Activated CD4-positive, alpha-beta T cell treated with anti-CD3 and anti-CD28 coated beads for 1 hour (primary cell): ENCODE measurements around the gene CCNE1.

Experiments
- DNase-seq: peaks from one replicate; pipeline ENCODE4 v3.0.0-alpha.2; 2020

The CCNE1 gene

GRCh38 chr19:29811125-29812079, at the start of gene CCNE1:
Gene CCNE1, plus strand, starts transcription at chr19:29811991. Its CDS starts 565 bp downstream, at chr19:29812556.
- DNase-seq: peak; percentile 90

GRCh38 chr19:29763196-29763595, 48.6 kb upstream of the CCNE1 start:
- DNase-seq: no peak

GRCh38 chr19:29764361-29764760, 47.4 kb upstream of the CCNE1 start:
- DNase-seq: no peak

- no peak for DNase-seq
Observed at GRCh38 chr19:29766100-29766499, 45.7 kb upstream of the CCNE1 start.

GRCh38 chr19:29767039-29767735, 44.6 kb upstream of the CCNE1 start:
- no peak for DNase-seq

GRCh38 chr19:29768166-29768565, 43.6 kb upstream of the CCNE1 start:
- DNase-seq: no peak

GRCh38 chr19:29769997-29770396, 41.8 kb upstream of the CCNE1 start:
- DNase-seq: no peak

GRCh38 chr19:29770648-29771047, 41.1 kb upstream of the CCNE1 start:
- no peak for DNase-seq

GRCh38 chr19:29771708-29772414, 39.9 kb upstream of the CCNE1 start:
- no peak for DNase-seq

GRCh38 chr19:29772696-29773095, 39.1 kb upstream of the CCNE1 start:
- DNase-seq: no peak

- no peak for DNase-seq
Observed at GRCh38 chr19:29773141-29773540, 38.6 kb upstream of the CCNE1 start.

- no peak for DNase-seq
Observed at GRCh38 chr19:29774126-29774525, 37.7 kb upstream of the CCNE1 start.

GRCh38 chr19:29777781-29778309, 33.9 kb upstream of the CCNE1 start:
- DNase-seq: no peak

- DNase-seq: no peak
Observed at GRCh38 chr19:29779921-29780320, 31.9 kb upstream of the CCNE1 start.

GRCh38 chr19:29781386-29782259, 30.2 kb upstream of the CCNE1 start:
- no peak for DNase-seq

- DNase-seq: no peak
Observed at GRCh38 chr19:29782260-29782580, 29.6 kb upstream of the CCNE1 start.

GRCh38 chr19:29783627-29784190, 28.1 kb upstream of the CCNE1 start:
- no peak for DNase-seq

GRCh38 chr19:29784598-29785223, 27.1 kb upstream of the CCNE1 start:
- no peak for DNase-seq

- no peak for DNase-seq
Observed at GRCh38 chr19:29785360-29785759, 26.4 kb upstream of the CCNE1 start.

GRCh38 chr19:29785955-29786589, 25.7 kb upstream of the CCNE1 start:
- DNase-seq: no peak

- DNase-seq: no peak
Observed at GRCh38 chr19:29787281-29787680, 24.5 kb upstream of the CCNE1 start.
